Omental fat pad (tissue), 4 donors: ENCODE data around the gene ARHGAP28. TPM values are rescaled to one million over a fixed set of nuclear protein-coding genes. Genes with fewer than 3 reads are reported as not detected.
"Not testable (repeated sequence)": the region's sequence is repeated elsewhere in the genome, so short reads cannot be mapped to it uniquely, and the experiment has no call there.

Experiments used
- ATAC-seq: fragments of 150-250 bp; one replicate; pipeline ENCODE4 v1.9.1; 2016; ENCODE audit warnings: mild to moderate bottlenecking, moderate library complexity; ENCODE audit not compliant: low FRiP score
- DNase-seq: peaks from one replicate; pipeline ENCODE4 v3.0.0-alpha.2; 2019; ENCODE audit warnings: low spot score
- CTCF ChIP-seq, 3 donors: fragments of 450-650 bp; IDR thresholded peaks; one replicate each; pipeline ENCODE4 v1.5.1; 2016 to 2017; ENCODE audit warnings: antibody characterized with exemption in 3 of 3, mild to moderate bottlenecking in 3 of 3, moderate library complexity in 2 of 3
- total RNA-seq, 4 donors: library from RNA; depleted of rRNA; stranded (reverse); fragments of >200 nt; gene quantifications; one replicate each; pipeline ENCODE4 v1.1.0, GENCODE V29; 2016

ARHGAP28 gene
- total RNA-seq, 4 donors from 2014 or later: 4.7 to 23.7 (median 10.4) TPM

DNA sequence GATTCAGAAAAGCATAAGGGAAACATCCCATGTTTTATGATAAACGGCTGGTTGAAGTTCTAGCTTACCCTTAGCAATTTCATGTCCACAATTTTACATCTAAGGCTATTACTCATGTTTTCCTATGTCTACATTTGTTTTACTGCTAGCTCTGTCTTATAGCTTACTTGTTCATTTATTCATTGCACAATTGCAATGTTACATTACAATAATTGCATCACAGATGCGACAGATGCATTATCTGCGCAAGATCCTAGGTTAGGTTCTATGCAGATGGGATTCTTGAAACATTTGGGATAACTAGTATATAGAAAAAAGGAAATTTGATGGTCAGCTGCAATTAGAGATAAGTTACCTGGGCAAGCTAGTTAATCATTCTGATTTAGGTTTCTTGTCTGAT, 108.4 kb downstream of the ARHGAP28 start:
- no peak for TF ChIP-seq CTCF (IDR thresholded peaks at IDR 0.05)
- DNase-seq: no peak
- ATAC-seq: no peak

- no peak for TF ChIP-seq CTCF (IDR thresholded peaks at IDR 0.05)
- DNase-seq (no peak), ATAC-seq (no peak)
Observed at GRCh38 chr18:6842081-6842480, 112.6 kb downstream of the ARHGAP28 start.

- no peak for DNase-seq
- no peak for ATAC-seq
- TF ChIP-seq CTCF (IDR thresholded peaks at IDR 0.05): no peak
Observed at GRCh38 chr18:6843308-6843707, 113.8 kb downstream of the ARHGAP28 start.

DNA sequence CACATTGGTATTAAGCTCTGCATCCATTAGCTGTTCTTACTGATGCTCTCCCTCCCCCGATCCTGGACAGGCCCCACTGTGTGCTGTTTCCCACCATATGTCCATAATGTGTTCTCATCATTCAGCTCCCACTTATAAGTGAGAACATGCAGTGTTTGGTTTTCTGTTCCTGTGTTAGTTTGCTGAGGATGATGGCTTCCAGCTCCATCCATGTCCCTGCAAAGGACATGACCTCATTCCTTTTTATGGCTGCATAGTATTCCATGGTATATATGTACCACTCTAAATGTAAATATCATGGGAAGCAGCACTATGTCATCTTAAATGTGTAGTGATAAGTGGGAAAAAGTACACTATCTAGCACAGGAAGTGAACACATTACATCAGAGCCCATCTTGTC, 116.0 kb downstream of the ARHGAP28 start:
- ATAC-seq, DNase-seq: not testable (repeated sequence)

DNA sequence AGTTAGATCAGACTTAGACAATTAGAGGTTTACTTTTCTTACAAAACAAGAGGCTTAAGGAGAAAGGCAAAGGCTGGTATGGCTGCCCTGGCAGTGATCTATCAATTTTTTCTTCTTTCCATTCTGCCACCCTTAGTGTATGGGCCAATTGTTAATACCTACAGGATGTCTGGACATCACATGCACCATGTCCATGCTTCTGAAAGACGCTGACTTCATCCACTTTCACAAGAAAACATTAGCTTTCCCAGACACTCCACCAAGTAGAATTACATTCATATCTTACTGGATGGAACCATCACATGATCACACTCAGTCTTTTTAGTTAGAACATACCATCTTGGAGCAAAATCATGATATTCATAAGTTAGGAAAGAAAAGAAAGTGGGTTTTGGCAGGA, 120.9 kb downstream of the ARHGAP28 start:
- TF ChIP-seq CTCF (IDR thresholded peaks at IDR 0.05): no peak
- ATAC-seq (no peak), DNase-seq (no peak)

- TF ChIP-seq CTCF (IDR thresholded peaks at IDR 0.05): no peak
- no peak for DNase-seq
- no peak for ATAC-seq
Observed at GRCh38 chr18:6851480-6851879, 122.0 kb downstream of the ARHGAP28 start.

- TF ChIP-seq CTCF (IDR thresholded peaks at IDR 0.05): no peak
- ATAC-seq: no peak
Observed at GRCh38 chr18:6854811-6855210, 125.3 kb downstream of the ARHGAP28 start.

GRCh38 chr18:6855767-6856166, 126.3 kb downstream of the ARHGAP28 start:
- DNase-seq (no peak), ATAC-seq (no peak)
- no peak for TF ChIP-seq CTCF (IDR thresholded peaks at IDR 0.05)

More at GRCh38 chr18:6854811-6855210, 125.3 kb downstream of the ARHGAP28 start:
- DNase-seq: no peak
